ENCODE measurements around the gene MIOX. TPM values are rescaled to one million over a fixed set of nuclear protein-coding genes. Genes with fewer than 3 reads are reported as not detected.

The MIOX gene
- total RNA-seq, 1 experiment from 2014 or later, result 0.32 TPM

- TF ChIP-seq CTCF (conservative IDR thresholded peaks at IDR 0.05; ENCODE audit: low read depth, low read length) (no peak), EZH2 (IDR thresholded peaks at IDR 0.05; ENCODE audit: borderline replicate concordance, low read depth, low read length, poor library complexity, severe bottlenecking) (no peak)
- CTCF ChIA-PET, result no interaction called here
- H3K4me1 ChIP-seq (ENCODE audit: insufficient read depth, low read length, poor library complexity, severe bottlenecking), result no peaks in the 10 kb centered on the region
- H3K36me3 ChIP-seq (ENCODE audit: insufficient read depth, low read length, poor library complexity, severe bottlenecking), result peaks cover 52% of the 10 kb centered on the region
- H3K27ac ChIP-seq (ENCODE audit: low read depth, low read length, poor library complexity, severe bottlenecking), result no peak overlapping the region
- no peaks in the 10 kb centered on the region for H3K9me3 ChIP-seq (ENCODE audit: low read depth, low read length, poor library complexity, severe bottlenecking)
- POLR2A ChIA-PET (ENCODE audit: low non-redundant PET), result interaction anchor here (0.6 kb wide), 1 partner anchor 185 kb away, joined by 4 read pairs; no protein-coding TSS in a partner anchor
- DNase-seq (ENCODE audit: low spot score), result no peak
- intact Hi-C loops (cut with micrococcal nuclease; ENCODE audit: unreplicated experiment), result no loop called here
- no peaks in the 10 kb centered on the region for H3K27me3 ChIP-seq (replicated peaks; ENCODE audit: insufficient read depth, low read depth, low read length, poor library complexity)
- H3K4me3 ChIP-seq (ENCODE audit: low read depth, low read length, poor library complexity, severe bottlenecking), result no peak overlapping the region
- no TSS peak for BruUV-seq (replicated peaks)
Measured at GRCh38 chr22:50516891-50517290, 30.2 kb downstream of the MIOX start.

GRCh38 chr22:50517495-50518260, 31.0 kb downstream of the MIOX start:
- no peaks in the 10 kb centered on the region for H3K4me1 ChIP-seq (ENCODE audit: insufficient read depth, low read length, poor library complexity, severe bottlenecking)
- no peaks in the 10 kb centered on the region for H3K27me3 ChIP-seq (replicated peaks; ENCODE audit: insufficient read depth, low read depth, low read length, poor library complexity)
- H3K9me3 ChIP-seq (ENCODE audit: low read depth, low read length, poor library complexity, severe bottlenecking), result no peaks in the 10 kb centered on the region
- H3K4me3 ChIP-seq (ENCODE audit: low read depth, low read length, poor library complexity, severe bottlenecking), result no peak overlapping the region
- intact Hi-C loops (cut with micrococcal nuclease; ENCODE audit: unreplicated experiment), result no loop called here
- BruUV-seq (replicated peaks), result no TSS peak
- ChIA-PET POLR2A (ENCODE audit: low non-redundant PET) (interaction anchor here (0.6 kb wide), 1 partner anchor 185 kb away, joined by 4 read pairs; no protein-coding TSS in a partner anchor), CTCF (no interaction called here)
- no peak overlapping the region for H3K27ac ChIP-seq (ENCODE audit: low read depth, low read length, poor library complexity, severe bottlenecking)
- no peak for DNase-seq (ENCODE audit: low spot score)
- H3K36me3 ChIP-seq (ENCODE audit: insufficient read depth, low read length, poor library complexity, severe bottlenecking), result peaks cover 53% of the 10 kb centered on the region
- TF ChIP-seq CTCF (conservative IDR thresholded peaks at IDR 0.05; ENCODE audit: low read depth, low read length) (no peak), EZH2 (IDR thresholded peaks at IDR 0.05; ENCODE audit: borderline replicate concordance, low read depth, low read length, poor library complexity, severe bottlenecking) (no peak)

GRCh38 chr22:50518606-50519005, 31.9 kb downstream of the MIOX start:
- Histone ChIP-seq H3K27me3 (replicated peaks; ENCODE audit: insufficient read depth, low read depth, low read length, poor library complexity) (no peaks in the 10 kb centered on the region), H3K9me3 (ENCODE audit: low read depth, low read length, poor library complexity, severe bottlenecking) (no peaks in the 10 kb centered on the region), H3K36me3 (ENCODE audit: insufficient read depth, low read length, poor library complexity, severe bottlenecking) (peaks cover 60% of the 10 kb centered on the region), H3K4me3 (ENCODE audit: low read depth, low read length, poor library complexity, severe bottlenecking) (no peak overlapping the region), H3K27ac (ENCODE audit: low read depth, low read length, poor library complexity, severe bottlenecking) (no peak overlapping the region), H3K4me1 (ENCODE audit: insufficient read depth, low read length, poor library complexity, severe bottlenecking) (no peaks in the 10 kb centered on the region)
- DNase-seq (ENCODE audit: low spot score), result no peak
- ChIA-PET POLR2A (ENCODE audit: low non-redundant PET) (no interaction called here), CTCF (no interaction called here)
- intact Hi-C loops (cut with micrococcal nuclease; ENCODE audit: unreplicated experiment), result no loop called here
- TF ChIP-seq CTCF (conservative IDR thresholded peaks at IDR 0.05; ENCODE audit: low read depth, low read length) (no peak), EZH2 (IDR thresholded peaks at IDR 0.05; ENCODE audit: borderline replicate concordance, low read depth, low read length, poor library complexity, severe bottlenecking) (no peak)
- BruUV-seq (replicated peaks), result no TSS peak
